GM21528 (cell line): ENCODE data around the gene IQCM.

Experiments
- ATAC-seq: cut with Tn5 transposase; IDR thresholded peaks from one replicate; pipeline ENCODE4 v1.9.1; 2021; ENCODE audit warnings: mild to moderate bottlenecking, moderate library complexity; ENCODE audit not compliant: unreplicated experiment, low FRiP score

Gene IQCM

GRCh38 chr4:149784018-149784417, 31.6 kb downstream of the IQCM start:
- no peak for ATAC-seq

GRCh38 chr4:149781150-149781549, 34.5 kb downstream of the IQCM start:
- ATAC-seq = no peak

- no peak for ATAC-seq
Measured at GRCh38 chr4:149768477-149768876, 47.2 kb downstream of the IQCM start.

- ATAC-seq = no peak
Measured at GRCh38 chr4:149766135-149766534, 49.5 kb downstream of the IQCM start.

- no peak for ATAC-seq
Measured at GRCh38 chr4:149765630-149766029, 50.0 kb downstream of the IQCM start.

- ATAC-seq = no peak
Measured at GRCh38 chr4:149755969-149756368, 59.7 kb downstream of the IQCM start.

GRCh38 chr4:149754526-149754925, 61.1 kb downstream of the IQCM start:
- no peak for ATAC-seq

GRCh38 chr4:149752729-149753128, 62.9 kb downstream of the IQCM start:
- no peak for ATAC-seq

GRCh38 chr4:149751174-149751573, 64.5 kb downstream of the IQCM start:
- no peak for ATAC-seq

GRCh38 chr4:149749784-149750183, 65.9 kb downstream of the IQCM start:
- no peak for ATAC-seq

GRCh38 chr4:149747646-149748045, 68.0 kb downstream of the IQCM start:
- no peak for ATAC-seq

GRCh38 chr4:149746276-149746675, 69.4 kb downstream of the IQCM start:
- no peak for ATAC-seq

- no peak for ATAC-seq
Measured at GRCh38 chr4:149741186-149741831, 74.3 kb downstream of the IQCM start.

- ATAC-seq = no peak
Measured at GRCh38 chr4:149738156-149738555, 77.5 kb downstream of the IQCM start.

- ATAC-seq = no peak
Measured at GRCh38 chr4:149735796-149736195, 79.8 kb downstream of the IQCM start.

GRCh38 chr4:149728444-149728843, 87.2 kb downstream of the IQCM start:
- no peak for ATAC-seq

- ATAC-seq = no peak
Measured at GRCh38 chr4:149727663-149728062, 88.0 kb downstream of the IQCM start.

- ATAC-seq = no peak
Measured at GRCh38 chr4:149723065-149723464, 92.6 kb downstream of the IQCM start.

GRCh38 chr4:149719806-149720205, 95.8 kb downstream of the IQCM start:
- peak; percentile 61 for ATAC-seq

GRCh38 chr4:149719357-149719756, 96.3 kb downstream of the IQCM start:
- ATAC-seq = peak; percentile 7

GRCh38 chr4:149718500-149718899, 97.1 kb downstream of the IQCM start:
- ATAC-seq = no peak

- no peak for ATAC-seq
Measured at GRCh38 chr4:149716728-149717127, 98.9 kb downstream of the IQCM start.
